ELR (cell line): ENCODE results near the gene SH3RF1.
A peak's percentile ranks its signal among the peaks of the same experiment; 100 is the strongest.

Experiments
- DNase-seq: peaks from one replicate; pipeline ENCODE4 v3.0.0-alpha.2; 2015; ENCODE audit warnings: low read depth

SH3RF1 gene

DNA sequence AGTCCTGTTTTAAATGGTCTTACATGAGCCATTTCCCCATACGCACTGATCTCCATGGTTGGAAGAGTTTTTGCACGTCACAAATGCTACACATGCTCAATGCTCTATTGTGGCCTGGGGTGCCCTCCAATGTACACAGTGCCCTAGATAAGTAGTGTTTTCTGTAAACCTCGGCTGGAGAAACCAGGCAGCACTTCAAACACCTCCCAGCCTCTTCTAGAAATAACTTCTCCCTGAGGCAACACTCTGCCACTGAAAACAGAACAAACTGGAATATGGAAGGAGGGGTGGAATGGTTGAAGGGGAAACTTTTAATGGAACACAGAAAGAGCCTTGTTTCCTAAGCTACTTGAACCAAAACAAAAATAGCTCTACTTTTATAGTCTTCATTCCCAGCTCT is 136.8 kb downstream of the SH3RF1 start:
- no peak for DNase-seq

DNA sequence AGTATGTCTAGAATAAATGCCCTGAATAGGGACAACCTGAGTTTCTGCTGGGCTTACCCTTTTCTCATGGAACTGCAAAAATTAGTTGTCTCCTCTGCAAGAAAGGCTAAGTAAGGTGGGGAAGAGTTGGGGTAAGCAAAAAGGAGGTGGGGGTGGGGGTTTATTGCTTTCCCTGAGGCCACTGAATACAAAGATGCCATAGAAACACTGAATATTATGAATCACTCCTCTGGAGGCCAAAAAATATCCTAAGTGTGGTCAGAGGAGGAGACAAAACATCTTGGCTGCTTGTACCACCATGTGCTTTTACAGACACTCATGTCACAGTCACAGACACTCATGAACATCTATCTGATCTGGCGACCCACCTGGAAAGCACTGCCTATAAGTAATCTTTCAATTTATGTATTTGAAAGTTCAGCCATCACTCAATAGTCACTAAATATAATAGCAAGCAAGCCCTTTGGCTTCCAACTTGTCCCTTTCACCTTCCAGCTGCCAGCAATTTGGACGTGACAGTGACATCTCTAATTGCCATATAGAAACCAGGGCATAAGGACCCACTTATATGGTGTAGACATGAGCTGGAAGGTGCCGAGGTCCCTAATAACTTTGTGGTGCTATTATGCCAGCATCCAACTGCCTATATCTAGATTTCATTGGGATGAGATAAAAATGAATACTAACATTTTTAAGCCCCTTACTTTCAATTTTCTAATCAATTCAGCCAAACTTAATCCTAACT is 138.0 kb downstream of the SH3RF1 start:
- no peak for DNase-seq

DNA sequence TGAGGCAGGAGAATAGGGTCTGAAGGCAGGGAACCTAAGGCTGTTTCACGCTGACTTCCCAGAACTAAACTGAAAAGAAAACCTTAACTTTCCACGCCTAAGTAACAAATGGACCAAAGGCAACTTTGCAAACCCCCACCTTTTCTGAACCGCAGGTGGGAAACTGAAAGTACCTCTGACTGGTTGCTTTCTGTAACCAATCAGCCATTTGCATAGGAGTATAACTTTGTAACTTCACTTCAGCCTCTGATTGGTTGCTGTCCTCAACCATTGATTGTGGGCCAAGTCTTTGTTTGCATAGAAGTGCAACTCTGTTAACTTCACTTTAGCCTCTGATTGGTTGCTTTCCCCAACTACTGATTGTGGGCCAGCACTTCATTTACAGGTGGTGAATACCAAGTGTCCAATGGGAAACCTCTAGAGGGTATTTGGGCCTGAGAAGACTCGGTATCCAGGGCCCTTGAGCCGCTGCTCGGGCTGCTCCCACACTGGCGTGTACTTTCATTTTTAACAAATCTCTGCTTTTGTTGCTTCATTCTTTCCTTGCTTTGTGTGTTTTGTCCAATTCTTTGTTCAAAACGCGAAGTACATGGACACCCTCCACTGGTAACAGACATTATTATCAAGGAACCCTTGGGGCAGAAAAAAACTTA is 139.1 kb downstream of the SH3RF1 start:
- DNase-seq: no peak

DNA sequence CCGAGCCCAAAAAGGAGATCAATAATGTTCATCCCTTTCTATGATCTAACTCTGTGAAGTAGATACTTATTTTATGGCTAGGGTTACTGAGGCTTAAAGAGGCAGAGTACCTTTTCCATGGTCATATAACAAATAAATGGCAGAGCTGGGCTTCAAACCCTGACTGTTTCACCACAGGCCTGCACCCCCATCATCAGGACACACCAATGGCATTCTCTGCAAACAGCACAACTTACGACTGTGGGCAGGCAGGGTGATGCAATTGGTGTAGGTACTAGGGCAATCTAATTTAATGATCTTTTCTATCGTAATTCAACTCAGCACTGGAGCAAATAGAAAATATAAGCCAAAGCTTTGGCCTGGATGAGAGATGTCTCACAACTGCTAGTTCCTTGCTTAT is 141.9 kb downstream of the SH3RF1 start:
- DNase-seq: no peak

DNA sequence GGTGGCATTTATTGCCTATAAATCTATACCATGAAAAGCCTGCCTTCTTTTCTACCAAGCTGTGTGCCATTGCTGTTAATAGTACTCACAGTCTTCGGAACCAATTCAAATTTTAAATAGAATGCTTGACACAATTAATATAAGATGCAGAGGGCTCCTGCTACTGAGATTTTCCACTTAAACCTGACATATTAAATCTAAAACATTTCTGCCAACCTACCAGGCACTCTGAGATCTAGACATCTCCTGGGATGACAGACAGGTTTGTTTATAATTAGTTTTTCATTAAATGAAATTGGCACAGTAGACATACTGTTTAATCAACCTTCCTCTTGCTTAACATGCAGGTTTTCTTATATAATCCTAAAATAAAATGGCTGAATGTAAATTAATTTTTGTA is 143.4 kb downstream of the SH3RF1 start:
- DNase-seq: no peak

DNA sequence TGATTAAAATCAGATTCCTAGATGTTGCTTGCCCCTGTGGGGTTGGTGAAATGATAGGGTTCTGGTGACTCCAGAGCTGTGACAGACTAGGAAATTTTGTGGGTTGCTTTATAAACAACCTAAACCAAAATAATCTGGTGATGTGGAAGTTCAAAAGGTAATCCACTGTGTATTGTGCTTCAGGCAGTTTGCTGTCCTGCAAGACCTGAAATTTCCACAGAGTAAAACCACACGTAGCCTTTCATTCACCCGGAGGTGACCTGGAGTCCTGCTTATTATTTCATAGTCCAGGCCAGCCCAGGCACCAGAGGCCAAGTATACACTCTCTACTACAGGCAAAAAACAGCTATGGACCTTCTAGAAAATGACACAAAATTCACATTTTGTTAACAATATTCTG is 146.1 kb downstream of the SH3RF1 start:
- DNase-seq: peak; percentile 40

DNA sequence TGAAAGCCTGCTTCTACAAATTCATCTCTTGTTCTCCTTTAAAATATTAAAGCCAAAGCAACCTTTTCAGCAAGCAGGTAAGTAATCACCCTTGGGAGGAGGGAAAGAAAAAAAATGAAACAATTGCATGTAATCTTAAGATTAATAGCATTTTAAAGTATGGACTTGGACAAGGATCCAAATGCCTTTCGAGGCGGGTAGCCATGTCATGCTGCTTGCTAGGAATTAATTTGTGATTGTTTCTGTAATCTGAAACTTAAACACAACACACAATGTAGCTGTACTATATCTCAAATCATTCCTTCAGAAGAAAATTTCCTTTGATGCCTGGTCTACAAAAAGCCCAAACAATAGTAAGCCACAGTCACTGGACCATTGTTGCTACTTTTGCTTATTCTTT is 148.3 kb downstream of the SH3RF1 start:
- DNase-seq: no peak

DNA sequence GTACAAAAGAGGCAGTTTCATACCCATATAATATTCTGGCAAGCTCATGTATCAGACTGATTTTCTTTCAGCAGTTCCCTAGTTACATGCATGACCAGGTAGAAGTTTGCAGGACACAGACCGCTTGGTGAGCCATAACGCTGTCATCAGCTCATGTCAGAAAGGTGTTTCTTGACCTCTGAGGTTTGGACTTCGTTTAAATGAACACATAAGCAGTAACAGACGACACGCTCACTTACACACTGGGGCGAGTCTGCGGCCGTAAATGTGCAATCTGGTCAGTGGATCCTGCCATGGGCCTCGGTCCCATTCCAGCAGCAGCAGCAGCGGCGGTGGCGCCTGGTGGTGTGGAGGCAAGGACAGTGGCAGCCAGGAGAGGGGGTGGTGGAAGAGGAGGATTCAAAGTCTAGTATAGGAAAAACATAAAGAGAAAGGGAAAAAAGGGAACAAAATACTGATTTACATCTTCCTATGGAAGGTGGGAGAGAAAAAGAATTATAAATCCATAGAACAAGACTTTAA is 148.8 kb downstream of the SH3RF1 start:
- DNase-seq: no peak

DNA sequence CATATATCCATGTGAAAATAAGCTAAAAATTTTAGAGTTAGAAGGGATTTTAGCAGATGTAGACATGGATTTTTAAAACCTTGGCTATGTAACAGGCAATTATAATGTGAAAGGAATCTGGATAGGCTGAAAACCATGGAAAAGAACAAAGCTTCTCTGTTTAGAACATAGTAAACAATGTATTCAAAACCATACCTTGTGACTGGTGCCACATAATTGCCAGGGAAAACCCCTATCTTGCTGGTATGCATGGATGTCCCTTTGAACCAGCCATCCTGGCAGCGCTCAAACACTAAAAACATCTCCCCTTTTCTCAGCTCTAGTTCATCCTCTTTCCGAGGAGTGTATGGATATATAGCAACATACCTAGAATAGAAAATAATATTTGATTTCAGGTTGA is 150.1 kb downstream of the SH3RF1 start:
- peak; percentile 22 for DNase-seq

DNA sequence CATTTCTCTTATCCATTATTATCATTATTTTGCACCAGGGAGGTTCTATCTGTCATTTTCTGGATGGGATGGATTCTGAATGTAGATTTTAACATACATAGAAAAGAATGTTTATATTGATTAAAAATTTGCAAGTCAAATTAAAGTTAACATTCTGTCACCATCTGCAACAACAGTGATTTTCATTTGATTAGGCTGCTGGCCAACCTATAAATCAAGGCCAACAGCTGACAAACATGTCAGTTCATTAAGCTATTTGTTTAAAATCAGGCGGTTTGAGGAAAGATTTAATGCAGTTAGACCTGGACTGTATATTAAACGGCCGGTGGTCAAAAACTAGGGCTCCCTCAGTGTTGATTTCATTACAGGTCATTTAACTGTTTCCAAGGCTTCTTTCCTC is 151.2 kb downstream of the SH3RF1 start:
- no peak for DNase-seq

DNA sequence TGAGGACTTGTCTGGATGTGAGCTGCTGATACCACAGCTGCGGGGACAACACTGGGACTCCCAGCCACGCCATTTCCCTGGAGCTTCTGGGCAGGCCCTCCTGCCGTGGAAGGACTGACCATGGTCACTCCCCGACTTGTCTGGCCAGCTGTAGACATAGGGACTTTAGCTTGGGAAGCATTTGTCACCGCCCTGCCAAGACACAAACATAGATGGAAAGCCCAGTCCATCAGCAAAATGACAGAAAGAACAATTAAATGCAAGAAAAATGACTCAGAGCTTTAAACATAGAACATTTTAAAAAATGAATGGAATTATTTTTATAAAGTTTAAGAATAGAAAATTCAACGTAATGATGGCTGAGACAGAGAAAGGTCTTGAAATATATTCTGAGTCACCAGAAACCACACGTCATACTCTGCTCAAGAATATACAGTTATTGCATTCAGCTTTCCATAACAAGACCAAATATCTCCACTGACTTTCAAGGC is 153.1 kb downstream of the SH3RF1 start:
- DNase-seq: peak; percentile 69

DNA sequence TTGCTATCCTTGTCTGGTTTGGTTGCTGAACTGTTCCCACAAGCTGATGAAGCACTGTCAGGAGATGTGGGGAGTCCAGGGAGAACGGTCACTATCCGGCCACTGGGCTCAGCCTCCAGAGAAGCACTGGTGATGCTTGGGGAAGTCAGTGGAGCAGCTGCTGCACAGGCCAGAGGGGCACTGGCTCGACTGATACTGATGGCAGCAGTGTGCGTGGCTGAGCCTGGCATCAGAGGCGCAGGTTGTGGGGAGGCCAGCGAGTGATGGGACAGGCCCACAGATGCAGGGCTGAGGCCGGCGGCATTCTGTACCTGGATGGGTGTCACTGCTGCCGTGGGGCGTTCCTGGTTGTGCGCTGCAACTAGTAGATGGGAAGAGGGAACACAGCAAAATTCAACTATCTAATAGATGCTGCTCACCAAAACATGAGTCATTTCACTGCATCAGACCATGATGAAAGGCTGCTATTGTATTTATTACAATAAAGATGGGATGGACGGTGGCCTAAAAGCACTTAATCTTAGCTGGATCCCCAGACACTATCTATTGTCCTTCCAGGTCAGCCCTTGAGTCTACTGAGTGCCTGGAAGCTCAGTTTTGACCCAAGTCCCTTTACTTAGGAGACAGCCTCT is 154.4 kb downstream of the SH3RF1 start:
- peak; percentile 74 for DNase-seq

DNA sequence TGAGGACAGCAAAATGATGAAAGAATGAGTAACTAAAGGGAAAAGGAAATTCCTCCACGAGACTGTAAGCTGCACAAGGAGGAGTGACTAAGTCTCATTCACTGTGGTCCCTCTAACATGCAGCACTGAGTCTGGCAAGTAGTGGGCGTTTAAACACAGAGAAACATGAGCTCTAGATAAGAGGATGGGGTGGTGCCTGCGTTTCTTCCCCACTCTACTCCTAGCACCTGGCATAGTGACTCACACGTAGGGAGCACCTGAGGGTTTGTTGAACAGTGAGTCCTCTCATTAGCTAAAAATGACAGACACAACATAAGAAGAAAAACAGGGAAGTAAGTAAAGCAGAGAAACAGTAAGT is 154.9 kb downstream of the SH3RF1 start:
- DNase-seq: peak; percentile 96

DNA sequence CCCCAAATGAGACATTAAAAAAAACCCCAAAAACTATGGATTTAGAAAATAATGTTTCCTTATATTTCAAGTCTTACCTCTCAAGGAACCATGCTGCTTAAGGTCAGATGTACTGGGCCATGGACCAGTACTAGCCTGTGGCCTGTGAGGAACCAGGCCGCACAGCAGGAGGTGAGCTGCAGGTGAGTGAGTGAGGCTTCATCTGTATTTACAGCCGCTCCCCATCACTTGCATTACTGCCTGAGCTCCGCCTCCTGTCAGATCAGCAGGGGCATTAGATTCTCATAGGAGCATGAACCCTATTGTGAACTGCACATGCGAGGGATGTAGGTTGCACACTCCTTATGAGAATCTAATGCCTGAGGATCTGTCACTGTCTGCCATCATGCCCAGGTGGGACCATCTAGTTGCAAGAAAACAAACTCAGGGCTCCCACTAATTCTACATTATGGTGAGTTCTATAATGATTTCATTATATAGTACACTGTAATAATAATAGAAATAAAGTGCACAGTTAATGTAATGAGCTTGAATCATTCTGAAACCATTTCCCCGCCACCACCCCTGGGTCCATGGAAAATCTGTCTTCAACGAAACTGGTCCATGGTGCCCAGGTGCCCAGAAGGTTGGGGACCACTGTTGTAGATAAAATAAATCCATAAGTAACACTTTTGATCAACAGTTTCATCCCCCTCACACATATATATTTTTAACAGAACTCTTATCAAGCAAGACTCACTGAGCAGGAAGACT is 155.4 kb downstream of the SH3RF1 start:
- DNase-seq: no peak

DNA sequence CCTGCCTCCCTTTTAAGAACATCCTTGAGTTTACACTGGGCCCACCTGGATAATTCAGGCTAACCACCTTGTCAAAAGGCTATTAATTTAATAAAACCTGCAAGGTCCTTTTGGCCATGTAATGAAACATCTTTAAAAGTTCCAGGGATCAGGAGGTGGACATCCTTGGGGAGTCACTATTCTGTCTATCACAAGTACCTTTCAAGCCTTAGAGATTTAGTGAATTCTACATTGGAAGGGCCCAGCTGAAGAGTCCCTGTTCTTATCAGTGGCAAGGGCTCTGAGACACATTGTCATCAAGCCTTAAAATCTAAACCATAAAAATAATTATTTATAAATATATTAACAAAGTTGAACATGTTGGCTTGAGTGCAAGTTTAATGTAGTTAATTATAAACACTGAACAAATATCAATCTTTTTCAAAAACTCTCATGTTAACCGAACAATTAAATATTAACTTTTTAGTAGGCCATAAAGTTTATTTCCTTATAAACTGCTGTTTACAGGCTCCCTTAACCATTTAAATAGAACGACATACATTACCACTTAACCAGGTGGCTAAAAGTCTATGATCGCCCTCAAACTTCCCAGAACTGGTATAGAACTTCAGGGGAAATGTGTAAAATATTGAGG is 156.3 kb downstream of the SH3RF1 start:
- DNase-seq: no peak

DNA sequence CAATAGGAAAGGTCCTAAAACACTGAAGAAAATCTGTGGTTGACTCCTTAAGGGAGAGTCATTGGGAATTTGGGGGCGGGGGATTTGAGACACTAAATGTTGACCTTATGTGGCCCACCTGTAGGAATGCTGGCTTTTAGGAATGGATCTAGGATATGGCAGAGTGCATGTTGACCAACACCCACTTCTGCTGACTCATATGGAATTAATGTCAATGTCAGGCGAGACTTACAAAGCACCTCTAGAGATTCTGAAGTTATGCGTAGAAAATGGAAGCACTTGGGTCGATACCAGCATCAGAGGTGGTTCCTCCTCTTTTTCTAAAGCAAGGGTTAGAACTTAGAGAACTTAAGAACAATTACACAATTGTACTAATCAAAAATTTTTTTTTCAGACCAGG is 160.1 kb downstream of the SH3RF1 start:
- DNase-seq: no peak

DNA sequence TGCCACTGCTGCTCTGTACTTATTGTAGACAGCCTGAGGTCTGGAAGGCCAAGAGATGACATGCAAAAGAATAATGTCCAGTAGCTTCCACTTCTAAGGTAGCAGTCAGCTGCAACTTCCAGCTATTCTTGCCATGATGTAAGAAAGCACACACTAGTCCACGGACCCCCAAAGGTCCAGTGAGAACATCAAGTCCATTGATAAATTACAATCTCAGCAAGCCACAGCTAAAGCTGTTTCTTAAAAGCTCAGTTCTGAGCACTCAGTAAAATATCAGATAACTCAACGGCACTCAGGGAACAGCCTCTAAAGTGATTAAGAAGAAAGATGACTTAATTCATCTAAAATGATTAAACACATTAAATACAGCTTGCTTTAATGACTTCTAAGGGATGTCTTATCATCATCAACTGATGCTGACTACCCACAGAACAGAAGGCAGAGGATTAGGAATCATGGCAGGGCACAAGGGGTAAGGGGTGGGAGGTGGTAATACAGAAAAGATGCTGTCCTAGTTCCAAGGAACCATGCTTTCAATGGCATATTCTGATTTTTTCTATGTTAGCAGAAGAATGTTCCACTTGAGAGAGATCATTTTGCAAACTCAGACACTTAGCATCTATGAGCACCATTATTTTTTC is 161.6 kb downstream of the SH3RF1 start:
- no peak for DNase-seq

DNA sequence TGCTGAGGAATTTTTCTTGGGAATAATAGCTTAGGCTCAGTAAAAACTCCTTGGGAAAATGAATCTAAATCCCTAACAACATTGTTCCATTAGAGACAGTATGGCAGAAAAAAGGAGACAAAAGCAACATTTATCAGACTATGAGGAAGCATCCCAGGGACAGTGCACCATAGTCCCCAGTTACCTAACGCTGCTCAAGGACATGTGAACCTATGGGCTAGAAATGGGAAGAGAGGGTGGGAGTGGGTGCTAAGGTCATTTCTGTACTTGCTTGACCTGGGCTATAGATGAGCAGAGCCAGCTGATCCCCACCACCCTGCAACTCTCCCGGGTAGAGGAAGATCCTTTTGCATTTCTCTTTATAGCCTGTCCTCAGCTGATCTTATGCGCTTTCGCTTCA is 162.5 kb downstream of the SH3RF1 start:
- DNase-seq: no peak

DNA sequence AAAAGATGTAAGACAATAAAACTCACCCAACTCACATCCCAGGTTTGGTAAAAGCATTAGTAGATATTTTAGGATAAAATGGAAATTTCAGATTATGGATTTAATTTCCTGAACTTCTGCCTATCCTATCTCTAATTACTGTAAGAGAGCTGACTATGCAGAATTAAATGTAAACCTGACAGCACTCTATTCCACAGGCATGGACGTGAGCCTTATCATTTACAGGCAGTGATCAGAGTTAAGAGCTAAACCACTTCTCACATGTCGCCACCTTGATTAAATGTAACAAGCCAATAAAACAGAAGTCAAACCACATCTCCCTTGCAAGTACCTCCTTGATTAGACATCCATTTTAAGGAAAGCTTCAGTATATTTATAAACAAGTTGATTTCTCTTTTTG is 163.2 kb downstream of the SH3RF1 start:
- DNase-seq: no peak

DNA sequence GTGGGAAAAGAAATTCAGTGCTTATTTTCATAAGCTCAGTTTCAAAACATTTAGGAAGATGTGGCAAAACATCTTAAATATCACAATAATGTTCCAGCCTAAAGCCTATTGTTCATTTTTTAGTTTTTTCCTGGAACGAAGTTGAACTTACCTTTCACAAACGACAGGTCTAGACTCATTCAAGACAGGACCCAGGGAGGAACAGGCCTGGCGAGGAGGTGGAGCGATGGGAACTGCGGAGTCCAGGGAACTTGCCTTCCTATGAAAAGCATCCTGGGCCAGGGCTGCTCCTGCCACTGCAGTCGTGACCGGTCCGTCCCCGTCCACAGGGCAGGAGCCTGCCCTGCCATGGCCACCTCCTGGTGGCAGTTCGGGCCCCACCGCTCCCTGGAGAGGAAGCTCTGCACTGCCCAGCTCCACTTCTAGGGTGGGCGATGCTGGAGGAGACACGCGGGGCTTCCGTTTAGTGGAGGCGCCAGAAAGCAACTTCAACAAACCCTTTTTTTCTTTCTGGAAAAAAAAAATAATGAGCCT is 164.0 kb downstream of the SH3RF1 start:
- no peak for DNase-seq

DNA sequence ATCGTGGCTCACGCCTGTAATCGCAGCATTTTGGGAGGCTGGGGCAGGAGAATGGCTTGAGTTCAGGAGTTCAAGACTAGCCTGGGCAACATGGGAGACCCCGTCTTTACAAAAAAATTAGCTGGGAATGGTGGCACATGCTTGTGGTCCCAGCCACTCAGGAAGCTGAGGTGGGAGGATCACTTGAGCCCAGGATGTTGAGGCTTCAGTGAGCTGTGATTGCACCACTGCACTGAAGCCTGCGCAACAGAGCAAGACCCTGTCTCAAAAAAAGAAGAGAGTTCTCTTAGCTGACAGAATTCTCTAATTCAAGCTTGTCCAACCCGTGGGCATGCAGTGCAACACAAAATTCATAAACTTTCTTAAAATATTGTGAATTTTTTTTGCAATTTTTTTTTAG is 165.1 kb downstream of the SH3RF1 start:
- no peak for DNase-seq
